Endothelial cell of umbilical vein (primary cell): ENCODE data around the gene MTA2.

Experiments used
- MYC ChIP-seq: IDR thresholded peaks from one replicate; pipeline ENCODE4 v1.6.1; 2011; ENCODE audit warnings: mild to moderate bottlenecking, low read depth, low read length
- TF ChIP-seq, protein P1 (sequence below): IDR thresholded peaks from 2 replicates; pipeline ENCODE4 v1.6.1; 2011; ENCODE audit not compliant: insufficient read depth, insufficient read length
- TF ChIP-seq, protein P2 (sequence below), 2 donors: IDR thresholded peaks; 1 replicate in 1 of 2; 2 replicates in 1 of 2; pipeline ENCODE4 v1.5.1; 2011; ENCODE audit warnings: low read length in 2 of 2, mild to moderate bottlenecking in 2 of 2, moderate library complexity in 2 of 2, control low read depth in 1 of 2, inconsistent platforms in 1 of 2, low read depth in 1 of 2; ENCODE audit not compliant: insufficient read depth in 1 of 2; ENCODE audit errors: extremely low read depth in 1 of 2

DNA sequence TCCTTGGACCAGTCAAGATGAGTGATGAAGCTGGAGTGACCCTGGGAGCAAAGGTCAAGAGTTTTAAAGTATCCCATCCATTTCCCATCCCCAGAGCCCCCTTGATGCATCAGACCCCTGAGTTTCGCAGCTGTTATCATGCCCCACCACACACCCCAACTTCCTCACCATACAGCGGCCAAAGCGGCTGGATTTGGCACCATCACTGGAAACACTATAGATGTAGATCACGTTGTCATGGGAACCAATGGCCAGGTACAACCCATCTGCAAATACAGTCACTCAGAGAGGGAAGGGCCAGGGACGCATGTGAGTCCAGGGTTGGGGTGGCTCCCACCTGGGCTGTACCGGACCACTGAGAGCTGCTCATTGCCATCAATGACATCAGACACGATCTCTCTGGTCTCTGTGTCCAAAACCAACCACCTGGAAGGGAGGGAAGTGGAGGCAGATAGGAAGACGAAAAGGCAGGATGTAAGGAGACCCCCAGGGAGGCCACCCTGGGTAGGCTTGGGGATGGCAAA is 2.2 kb upstream of the MTA2 start:
- TF ChIP-seq, protein P1, sequence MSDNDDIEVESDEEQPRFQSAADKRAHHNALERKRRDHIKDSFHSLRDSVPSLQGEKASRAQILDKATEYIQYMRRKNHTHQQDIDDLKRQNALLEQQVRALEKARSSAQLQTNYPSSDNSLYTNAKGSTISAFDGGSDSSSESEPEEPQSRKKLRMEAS = no peak
- TF ChIP-seq MYC = no peak
- TF ChIP-seq, protein P2, sequence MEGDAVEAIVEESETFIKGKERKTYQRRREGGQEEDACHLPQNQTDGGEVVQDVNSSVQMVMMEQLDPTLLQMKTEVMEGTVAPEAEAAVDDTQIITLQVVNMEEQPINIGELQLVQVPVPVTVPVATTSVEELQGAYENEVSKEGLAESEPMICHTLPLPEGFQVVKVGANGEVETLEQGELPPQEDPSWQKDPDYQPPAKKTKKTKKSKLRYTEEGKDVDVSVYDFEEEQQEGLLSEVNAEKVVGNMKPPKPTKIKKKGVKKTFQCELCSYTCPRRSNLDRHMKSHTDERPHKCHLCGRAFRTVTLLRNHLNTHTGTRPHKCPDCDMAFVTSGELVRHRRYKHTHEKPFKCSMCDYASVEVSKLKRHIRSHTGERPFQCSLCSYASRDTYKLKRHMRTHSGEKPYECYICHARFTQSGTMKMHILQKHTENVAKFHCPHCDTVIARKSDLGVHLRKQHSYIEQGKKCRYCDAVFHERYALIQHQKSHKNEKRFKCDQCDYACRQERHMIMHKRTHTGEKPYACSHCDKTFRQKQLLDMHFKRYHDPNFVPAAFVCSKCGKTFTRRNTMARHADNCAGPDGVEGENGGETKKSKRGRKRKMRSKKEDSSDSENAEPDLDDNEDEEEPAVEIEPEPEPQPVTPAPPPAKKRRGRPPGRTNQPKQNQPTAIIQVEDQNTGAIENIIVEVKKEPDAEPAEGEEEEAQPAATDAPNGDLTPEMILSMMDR (IDR thresholded peaks at IDR 0.05; ENCODE audit: extremely low read depth in 1 of 2, insufficient read depth in 1 of 2, low read depth in 1 of 2, low read length in 2 of 2) = no peak
